Right lobe of liver (tissue), 6 donors: ENCODE measurements around the gene SMC1B. TPM values are rescaled to one million over a fixed set of nuclear protein-coding genes. Genes with fewer than 3 reads are reported as not detected.
"Not testable (repeated sequence)": the region's sequence is repeated elsewhere in the genome, so short reads cannot be mapped to it uniquely, and the experiment has no call there.

Source experiments
- ATAC-seq, 4 donors: fragments of 200-7000 bp; cut with Tn5 transposase; one replicate each; pipeline ENCODE4 v1.9.1; 2020; ENCODE audit warnings: mild to moderate bottlenecking in 4 of 4, moderate library complexity in 4 of 4
- DNase-seq, 3 donors: peaks; one replicate each; pipeline ENCODE4 v3.0.0-alpha.2; 2020
- H3K27ac ChIP-seq, 3 donors: fragments of 200-600 bp; one replicate each; pipeline ENCODE4 v1.8.0; 2022
- H3K27me3 ChIP-seq, 2 donors: fragments of 200-600 bp; one replicate each; pipeline ENCODE4 v1.8.0; 2022
- H3K36me3 ChIP-seq, 4 donors: fragments of 200-600 bp; sonication (generic) in 1 of 4; one replicate each; pipeline versions ENCODE4 v1.5.1 to v1.8.0; 2017 to 2022; ENCODE audit warnings: control low read depth in 1 of 4
- H3K4me1 ChIP-seq, 4 donors: fragments of 200-600 bp; sonication (generic) in 1 of 4; one replicate each; pipeline versions ENCODE4 v1.5.1 to v1.8.0; 2017 to 2022; ENCODE audit warnings: control low read depth in 1 of 4
- H3K4me3 ChIP-seq, 3 donors: fragments of 200-600 bp; one replicate each; pipeline ENCODE4 v1.8.0; 2022
- H3K9me3 ChIP-seq, 4 donors: fragments of 200-600 bp; sonication (generic) in 1 of 4; one replicate each; pipeline versions ENCODE4 v1.5.1 to v1.8.0; 2017 to 2022; ENCODE audit warnings: control low read depth in 1 of 4
- POLR2A ChIP-seq: fragments of 450-650 bp; IDR thresholded peaks from one replicate; pipeline ENCODE4 v1.6.1; 2017; ENCODE audit warnings: antibody characterized with exemption, mild to moderate bottlenecking
- WGBS: methylation state at CpG from one replicate; pipeline ENCODE4 v1.1.6; 2018; ENCODE audit warnings: low coverage, low lambda C conversion rate; ENCODE audit not compliant: insufficient coverage; ENCODE audit errors: missing lambda C conversion rate; 5-methylcytosine and 5-hydroxymethylcytosine counted together
- intact Hi-C, 2 donors: fragments of 100-400 bp; cut with DNase I; formaldehyde crosslinking; loops; one replicate each; pipeline versions ENCODE4 v1.11.2 to v1.14.1; 2022
- total RNA-seq, 6 experiments: library from RNA; depleted of rRNA in 2 of 6; stranded (reverse); fragments of >200 nt in 2 of 6; fragmentation: NEBNext Ultra II Directional in 3 of 6; extraction: Animal tissue kit (Norgen Biotek cat#: 25700) in 3 of 6; gene quantifications; one replicate each; pipeline versions ENCODE4 v1.1.0 to v1.2.4, GENCODE V29; 2016 to 2023
- TF ChIP-seq, protein P1 (sequence below), 4 donors: fragments of 200-600 bp in 3 of 4; fragments of 450-650 bp in 1 of 4; IDR thresholded peaks; one replicate each; pipeline versions ENCODE4 v1.5.1 to v1.8.0; 2016 to 2022; ENCODE audit warnings: antibody characterized with exemption in 4 of 4, mild to moderate bottlenecking in 2 of 4
- donor health status: DM: no; HTN: yes; CAD: no.
- donor health status: DM: no; HTN: no; CAD: no.
- donor health status: DM: no; HTN: no; CAD: no.
- donor health status: DM: no; HTN: yes; CAD: no.
- donor health status: DM: no; HTN: yes; CAD: no.

Gene SMC1B
- total RNA-seq, 6 experiments from 2014 or later = not detected

DNA sequence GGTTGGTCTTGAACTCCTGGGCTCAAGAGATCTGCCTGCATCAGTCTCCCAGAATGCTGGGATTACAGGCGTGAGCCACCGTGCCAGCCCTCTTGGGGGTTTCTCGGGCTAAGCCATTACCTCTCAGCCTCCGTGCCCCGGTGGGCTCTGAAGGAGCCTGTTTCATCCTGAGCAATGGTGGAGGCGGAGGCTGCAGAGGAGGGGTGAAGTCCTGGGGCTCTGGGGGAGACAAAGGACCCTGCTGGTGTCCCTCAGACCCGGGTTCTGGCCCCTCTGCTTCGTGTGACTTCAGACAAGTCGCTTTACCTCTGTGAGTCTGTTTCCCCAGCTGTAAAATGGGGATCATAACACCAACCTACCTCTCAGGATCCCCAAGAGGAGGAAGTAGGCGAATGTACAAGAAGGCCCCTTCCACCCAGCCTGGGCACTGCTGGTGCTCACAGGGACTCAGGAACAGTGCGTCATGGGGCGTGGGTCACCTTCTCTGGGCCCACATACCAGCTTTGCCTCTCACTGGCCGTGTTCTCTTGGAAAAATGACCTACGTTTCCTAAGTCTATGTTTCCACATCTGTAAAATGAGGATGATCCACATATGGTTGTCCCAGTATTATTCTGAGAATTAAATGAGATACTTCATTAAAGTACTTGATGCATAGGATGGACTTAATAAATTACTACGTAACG lies 36.8 kb upstream of the SMC1B start:
- 67% methylated on average over 7 of the region's 16 CpGs for WGBS
- ATAC-seq (no peak), DNase-seq (no peak)
- intact Hi-C loops = no loop called here
- TF ChIP-seq, protein P1, sequence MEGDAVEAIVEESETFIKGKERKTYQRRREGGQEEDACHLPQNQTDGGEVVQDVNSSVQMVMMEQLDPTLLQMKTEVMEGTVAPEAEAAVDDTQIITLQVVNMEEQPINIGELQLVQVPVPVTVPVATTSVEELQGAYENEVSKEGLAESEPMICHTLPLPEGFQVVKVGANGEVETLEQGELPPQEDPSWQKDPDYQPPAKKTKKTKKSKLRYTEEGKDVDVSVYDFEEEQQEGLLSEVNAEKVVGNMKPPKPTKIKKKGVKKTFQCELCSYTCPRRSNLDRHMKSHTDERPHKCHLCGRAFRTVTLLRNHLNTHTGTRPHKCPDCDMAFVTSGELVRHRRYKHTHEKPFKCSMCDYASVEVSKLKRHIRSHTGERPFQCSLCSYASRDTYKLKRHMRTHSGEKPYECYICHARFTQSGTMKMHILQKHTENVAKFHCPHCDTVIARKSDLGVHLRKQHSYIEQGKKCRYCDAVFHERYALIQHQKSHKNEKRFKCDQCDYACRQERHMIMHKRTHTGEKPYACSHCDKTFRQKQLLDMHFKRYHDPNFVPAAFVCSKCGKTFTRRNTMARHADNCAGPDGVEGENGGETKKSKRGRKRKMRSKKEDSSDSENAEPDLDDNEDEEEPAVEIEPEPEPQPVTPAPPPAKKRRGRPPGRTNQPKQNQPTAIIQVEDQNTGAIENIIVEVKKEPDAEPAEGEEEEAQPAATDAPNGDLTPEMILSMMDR (IDR thresholded peaks at IDR 0.05) = no peak
- no peak for TF ChIP-seq POLR2A
- Histone ChIP-seq H3K4me3 (no peak overlapping the region), H3K27me3 (no peaks in the 10 kb centered on the region), H3K4me1 (no peaks in the 10 kb centered on the region), H3K9me3 (no peaks in the 10 kb centered on the region), H3K36me3 (no peaks in the 10 kb centered on the region), H3K27ac (no peak overlapping the region)

DNA sequence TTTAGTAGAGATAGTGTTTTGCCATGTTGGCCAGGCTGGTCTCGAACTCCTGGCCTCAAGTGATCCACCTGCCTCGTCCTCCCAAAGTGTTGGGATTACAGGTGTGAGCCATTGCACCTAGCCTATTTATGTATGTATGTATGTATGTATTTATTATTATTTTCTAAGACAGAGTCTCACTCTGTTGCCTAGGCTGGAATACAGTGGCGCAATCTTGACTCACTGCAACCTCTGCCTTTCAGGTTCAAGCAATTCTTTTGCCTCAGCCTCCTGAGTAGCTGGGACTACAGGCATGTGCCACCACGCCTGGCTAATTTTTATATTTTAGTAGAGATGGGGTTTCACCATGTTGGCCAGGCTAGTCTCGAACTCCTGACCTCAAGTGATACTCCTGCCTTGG lies 36.0 kb upstream of the SMC1B start:
- not testable (repeated sequence) for H3K9me3 ChIP-seq, H3K27me3 ChIP-seq, ATAC-seq, H3K27ac ChIP-seq, H3K36me3 ChIP-seq, H3K4me3 ChIP-seq, DNase-seq, H3K4me1 ChIP-seq
- intact Hi-C loops = loop anchor here in 1 of 2 donors (5.0 kb wide), 1 partner anchor 103 kb away; no protein-coding TSS in a partner anchor
- WGBS = 80% methylated on average over 4 of the region's 5 CpGs

DNA sequence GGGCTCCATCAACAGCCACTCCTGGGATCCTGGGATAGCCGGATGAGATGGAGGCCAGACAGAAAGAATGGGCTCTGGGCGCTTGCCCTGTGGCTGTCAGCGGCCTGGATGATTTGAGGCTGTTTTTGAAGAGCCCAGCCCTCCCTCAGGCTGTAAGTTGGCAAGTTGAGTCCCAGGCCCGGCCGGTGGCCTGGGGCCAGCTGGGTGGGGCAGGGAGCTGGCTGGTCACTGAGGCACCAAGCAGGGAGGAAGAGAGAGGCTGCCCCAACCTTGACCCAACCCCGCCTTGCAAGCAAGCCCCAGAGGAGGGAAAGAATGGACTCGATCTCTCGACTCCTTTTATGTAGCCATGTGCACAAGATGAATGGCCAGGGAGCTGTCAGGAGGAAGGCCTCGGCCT lies 35.0 kb upstream of the SMC1B start:
- ATAC-seq (no peak), DNase-seq (no peak)
- Histone ChIP-seq H3K27me3 (no peaks in the 10 kb centered on the region), H3K9me3 (no peaks in the 10 kb centered on the region), H3K27ac (no peak overlapping the region), H3K4me3 (no peak overlapping the region), H3K4me1 (no peaks in the 10 kb centered on the region), H3K36me3 (no peaks in the 10 kb centered on the region)
- 70% methylated on average over 2 of the region's 9 CpGs for WGBS
- TF ChIP-seq, protein P1 (IDR thresholded peaks at IDR 0.05) = no peak
- TF ChIP-seq POLR2A = no peak
- intact Hi-C loops = loop anchor here in 1 of 2 donors (5.0 kb wide), 1 partner anchor 104 kb away; no protein-coding TSS in a partner anchor

DNA sequence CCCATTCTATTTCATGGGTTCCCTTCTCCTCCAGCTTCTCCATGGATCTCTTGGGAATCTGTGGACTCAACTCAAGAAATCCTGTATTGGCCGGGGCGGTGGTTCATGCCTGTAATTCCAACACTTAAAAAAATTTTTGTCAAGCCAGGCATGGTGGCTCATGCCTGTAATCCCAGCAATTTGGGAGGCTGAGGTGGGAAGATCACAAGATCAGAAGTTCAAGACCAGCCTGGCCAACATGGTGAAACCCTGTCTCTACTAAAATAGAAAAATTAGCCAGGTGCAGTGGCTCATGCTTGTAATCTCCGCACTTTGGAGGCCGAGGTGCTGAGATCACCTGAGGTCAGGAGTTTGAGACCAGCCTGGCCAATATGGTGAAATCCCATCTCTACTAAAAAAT lies 34.2 kb upstream of the SMC1B start:
- WGBS = 96% methylated on average over 4 of the region's 4 CpGs
- H3K36me3 ChIP-seq, DNase-seq, H3K9me3 ChIP-seq, H3K4me1 ChIP-seq, ATAC-seq, H3K4me3 ChIP-seq, H3K27me3 ChIP-seq, H3K27ac ChIP-seq: not testable (repeated sequence)
- intact Hi-C loops = loop anchor here in 1 of 2 donors (5.0 kb wide), 1 partner anchor 105 kb away; no protein-coding TSS in a partner anchor

DNA sequence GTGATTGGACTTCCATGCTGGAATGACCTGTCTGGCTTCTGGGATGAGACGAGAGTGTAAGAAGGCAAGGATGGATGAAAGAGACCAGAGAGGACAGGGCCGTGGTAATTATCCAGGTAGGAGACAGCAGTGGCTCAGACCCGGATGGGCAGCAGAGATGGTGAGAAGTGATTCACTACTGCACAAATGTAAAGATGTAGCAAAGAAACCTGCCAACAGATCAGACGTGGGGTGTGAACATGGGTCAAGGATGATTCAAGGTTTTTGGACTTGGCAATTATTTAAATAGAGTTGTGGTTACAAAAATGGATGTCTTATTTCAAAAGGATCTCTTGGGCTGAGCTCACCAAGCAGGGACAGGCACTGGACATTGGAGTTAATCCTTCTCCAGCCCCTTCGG lies 32.8 kb upstream of the SMC1B start:
- no peak overlapping the region for H3K4me3 ChIP-seq
- H3K27ac ChIP-seq = no peak overlapping the region
- ATAC-seq (no peak), DNase-seq (no peak)
- intact Hi-C loops = loop anchor here in 1 of 2 donors (5.0 kb wide), 1 partner anchor 106 kb away; no protein-coding TSS in a partner anchor
- H3K27me3 ChIP-seq = no peaks in the 10 kb centered on the region
- no peaks in the 10 kb centered on the region for H3K9me3 ChIP-seq
- no peaks in the 10 kb centered on the region for H3K36me3 ChIP-seq
- no peak for TF ChIP-seq POLR2A
- TF ChIP-seq, protein P1 (IDR thresholded peaks at IDR 0.05) = no peak
- H3K4me1 ChIP-seq = no peaks in the 10 kb centered on the region
- 76% methylated on average over 4 of the region's 5 CpGs for WGBS
